GM10847 (cell line): ENCODE results near the gene PCYT2.

Experiments
- POLR2A ChIP-seq: IDR thresholded peaks from 2 replicates; pipeline ENCODE4 v1.6.1; 2011; ENCODE audit not compliant: insufficient read length; ENCODE audit errors: extremely low read depth

Gene PCYT2

DNA sequence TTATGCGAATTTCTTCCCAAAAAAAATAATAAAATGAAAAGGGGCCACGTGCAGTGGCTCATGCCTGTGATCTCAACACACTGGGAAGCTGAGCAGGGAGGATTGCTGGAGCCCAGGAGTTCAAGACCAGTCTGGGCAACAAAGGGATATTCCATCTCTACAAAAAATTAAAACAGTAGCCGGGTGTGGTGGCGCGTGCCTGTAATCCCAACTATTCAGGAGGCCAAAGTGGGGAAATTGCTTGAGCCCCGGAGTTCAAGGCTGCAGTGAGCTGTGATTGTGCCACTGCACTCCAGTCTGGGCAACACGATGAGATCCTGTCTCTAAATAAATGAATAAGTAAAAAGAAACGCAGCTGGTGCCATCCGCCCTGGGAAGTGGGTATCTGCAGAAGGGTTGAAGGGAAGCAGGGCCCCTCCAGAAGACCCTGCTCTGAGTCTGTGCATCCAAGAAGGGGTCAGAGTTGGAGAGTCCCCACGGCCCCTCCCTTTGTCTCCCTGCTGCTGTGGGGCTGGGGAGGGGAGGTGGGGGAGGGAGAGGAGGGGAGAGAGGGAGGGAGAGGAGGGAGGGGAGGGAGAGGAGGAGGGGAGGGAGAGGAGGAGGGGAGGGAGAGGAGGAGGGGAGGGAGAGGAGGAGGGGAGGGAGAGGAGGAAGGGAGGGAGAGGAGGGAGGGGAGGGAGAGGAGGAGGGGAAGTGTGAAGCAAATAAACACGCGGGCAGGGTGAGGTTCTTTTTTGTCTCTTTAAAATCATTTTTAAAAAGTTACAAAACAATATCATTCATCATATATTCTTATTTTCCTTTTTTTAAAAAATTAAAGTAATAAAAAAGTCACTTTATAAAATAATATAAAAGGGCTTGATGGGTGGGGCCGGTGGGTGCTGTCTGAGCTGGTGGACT lies 40.8 kb upstream of the PCYT2 start:
- TF ChIP-seq POLR2A, result no peak

GRCh38 chr17:81950501-81950900 lies 39.3 kb upstream of the PCYT2 start:
- TF ChIP-seq POLR2A, result no peak

DNA sequence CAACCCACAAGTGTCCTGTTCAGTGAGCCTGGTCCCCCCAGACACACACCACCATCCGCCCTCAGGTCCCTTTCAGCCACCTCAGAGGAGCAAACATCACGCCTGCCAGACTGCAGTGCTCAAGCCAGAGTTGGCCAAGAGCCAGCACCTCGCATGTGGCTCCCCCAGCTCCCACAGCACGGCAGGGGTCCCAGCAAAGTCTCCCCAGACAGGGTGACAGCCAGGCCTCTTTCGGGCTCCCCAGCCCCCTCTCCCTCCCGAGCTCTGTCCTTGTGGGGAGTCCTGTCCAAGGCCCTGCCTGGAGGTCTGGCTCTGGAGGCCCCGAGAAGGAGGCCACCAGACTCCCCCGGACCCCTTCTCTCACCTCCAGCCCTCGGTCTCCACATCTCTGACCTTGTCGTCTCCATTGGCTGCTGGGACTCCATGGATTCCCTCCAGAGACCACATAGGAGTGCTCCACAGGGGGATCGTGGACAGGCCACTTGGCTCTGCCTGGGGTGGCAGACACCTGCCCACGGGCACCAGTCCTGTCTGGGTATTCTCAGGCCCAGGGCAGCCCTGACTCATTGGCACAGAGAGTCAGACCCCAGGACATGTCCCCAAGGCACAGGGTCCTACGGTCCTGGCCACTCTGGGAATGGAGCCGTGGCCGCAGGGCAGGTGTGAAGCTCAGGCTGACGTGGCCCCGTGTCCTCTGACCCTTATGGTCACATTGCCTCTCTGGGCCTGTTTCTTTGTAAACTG lies 37.6 kb upstream of the PCYT2 start:
- TF ChIP-seq POLR2A, result no peak

- TF ChIP-seq POLR2A, result no peak
Observed at GRCh38 chr17:81947189-81947588, 36.0 kb upstream of the PCYT2 start, which contains the start of gene MYADML2. TSS of gene MYADML2 (minus strand) at chr17:81947233. CDS start at chr17:81941741, 5,492 bp downstream.

DNA sequence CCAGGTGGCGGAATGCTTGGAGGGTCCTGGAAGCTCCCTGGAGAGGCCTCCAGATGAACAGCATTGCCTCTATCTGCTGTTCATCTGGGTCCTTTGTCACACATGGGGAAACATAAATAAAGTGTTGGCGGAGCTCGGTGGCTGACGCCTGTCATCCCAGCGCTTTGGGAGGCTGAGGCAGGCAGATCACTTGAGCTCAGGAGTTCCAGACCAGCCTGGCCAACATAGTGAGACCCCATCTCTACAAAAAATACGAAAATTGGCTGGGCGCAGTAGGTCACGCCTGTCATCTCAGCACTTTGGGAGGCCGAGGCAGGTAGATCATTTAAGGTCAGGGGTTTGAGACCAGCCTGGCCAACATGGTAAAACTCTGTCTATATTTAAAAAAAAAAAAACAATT lies 33.7 kb upstream of the PCYT2 start:
- no peak for TF ChIP-seq POLR2A

- no peak for TF ChIP-seq POLR2A
Observed at GRCh38 chr17:81942167-81942553, 31.0 kb upstream of the PCYT2 start.

- TF ChIP-seq POLR2A, result no peak
Observed at GRCh38 chr17:81941484-81942166, 30.4 kb upstream of the PCYT2 start.

- no peak for TF ChIP-seq POLR2A
Observed at GRCh38 chr17:81940538-81941483, 29.6 kb upstream of the PCYT2 start.

- TF ChIP-seq POLR2A, result no peak
Observed at GRCh38 chr17:81939881-81940385, 28.7 kb upstream of the PCYT2 start.

GRCh38 chr17:81939218-81939617 lies 28.0 kb upstream of the PCYT2 start:
- no peak for TF ChIP-seq POLR2A

DNA sequence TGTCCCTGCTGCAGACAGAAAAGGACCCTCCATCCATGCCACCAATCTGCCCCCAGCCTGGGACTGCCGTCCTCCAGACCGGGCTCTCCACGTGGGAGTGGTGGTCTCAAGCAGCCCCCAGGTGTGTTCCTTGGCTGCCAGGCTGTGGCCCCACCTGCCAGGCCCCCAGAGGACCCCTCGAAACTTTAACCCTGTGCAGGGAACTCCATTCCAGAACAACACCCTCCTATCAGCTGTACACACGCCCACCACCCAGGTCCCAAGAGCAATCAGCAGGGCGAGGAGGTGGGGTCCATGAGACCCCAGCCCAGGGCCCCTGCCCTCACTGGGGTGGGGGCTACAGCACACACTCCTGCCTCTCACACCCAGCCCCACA lies 24.5 kb upstream of the PCYT2 start:
- TF ChIP-seq POLR2A, result no peak

- TF ChIP-seq POLR2A, result no peak
Observed at GRCh38 chr17:81934850-81935708, 23.9 kb upstream of the PCYT2 start.

DNA sequence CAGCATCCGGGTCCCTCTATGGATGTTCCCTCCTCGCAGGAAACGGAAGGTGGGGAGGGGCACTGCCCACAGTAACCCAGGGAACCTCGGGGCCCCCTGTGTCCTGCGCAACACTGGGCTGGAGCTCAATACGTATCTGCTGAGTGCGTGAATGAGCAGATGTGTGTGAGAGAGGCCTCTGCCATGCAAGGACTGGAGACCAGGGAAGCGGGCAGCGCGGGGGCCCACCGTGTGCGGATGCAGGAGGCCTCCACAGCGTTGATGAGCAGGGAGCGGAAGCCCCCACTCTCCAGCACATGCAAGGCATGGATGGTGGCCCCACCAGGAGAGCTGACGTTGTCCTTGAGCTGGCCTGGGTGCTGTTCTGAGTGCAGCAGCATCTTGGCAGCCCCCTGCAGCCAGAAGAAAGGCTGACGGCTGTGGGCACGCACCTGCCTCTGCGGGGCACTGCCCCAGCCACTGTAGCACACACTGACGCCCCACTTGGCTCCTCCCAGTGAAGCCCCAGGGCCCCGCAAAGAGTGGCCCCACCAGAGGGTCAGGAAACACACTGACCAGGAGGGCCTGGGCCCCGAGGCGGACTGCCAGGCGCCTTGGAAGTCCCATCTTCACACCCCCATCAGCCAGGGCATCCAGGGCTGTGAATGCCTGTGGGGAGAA lies 23.0 kb upstream of the PCYT2 start:
- no peak for TF ChIP-seq POLR2A
